Left lung (tissue), 10 donors: ENCODE data around the gene KRT23. TPM values are rescaled to one million over a fixed set of nuclear protein-coding genes. Genes with fewer than 3 reads are reported as not detected.

ENCODE experiments used
- ATAC-seq: fragments of 200-7000 bp; cut with Tn5 transposase; one replicate; pipeline ENCODE4 v1.9.1; 2020; ENCODE audit warnings: moderate library complexity
- DNase-seq, 4 donors: peaks; one replicate each; pipeline ENCODE4 v3.0.0-alpha.2; 2013 to 2020
- H3K27ac ChIP-seq, 2 donors: fragments of 200-600 bp; sonication (generic) in 1 of 2; one replicate each; pipeline versions ENCODE4 v1.5.0 to v1.8.0; 2020 to 2021
- H3K27me3 ChIP-seq, 2 donors: fragments of 200-600 bp; sonication (generic) in 1 of 2; one replicate each; pipeline versions ENCODE4 v1.5.0 to v1.8.0; 2020 to 2021
- H3K36me3 ChIP-seq, 2 donors: fragments of 200-600 bp; sonication (generic) in 1 of 2; one replicate each; pipeline versions ENCODE4 v1.5.0 to v1.8.0; 2020 to 2021
- H3K4me1 ChIP-seq, 2 donors: fragments of 200-600 bp; one replicate each; pipeline ENCODE4 v1.8.0; 2021
- H3K4me3 ChIP-seq, 2 donors: fragments of 200-600 bp; sonication (generic) in 1 of 2; one replicate each; pipeline versions ENCODE4 v1.5.0 to v1.8.0; 2020 to 2021; ENCODE audit warnings: mild to moderate bottlenecking in 1 of 2
- H3K9me3 ChIP-seq, 2 donors: fragments of 200-600 bp; sonication (generic) in 1 of 2; one replicate each; pipeline versions ENCODE4 v1.5.0 to v1.8.0; 2020 to 2021
- intact Hi-C, 2 donors: fragments of 100-400 bp; cut with DNase I; formaldehyde crosslinking; loops; one replicate each; pipeline versions ENCODE4 v1.11.2 to v1.14.2; 2022
- polyA plus RNA-seq, 6 donors: library from polyadenylated mRNA; unstranded; fragments of 120-200 nt; gene quantifications; one replicate each; pipeline ENCODE4 v1.2.1, GENCODE V29; 2013; ENCODE audit not compliant: insufficient read length in 6 of 6
- total RNA-seq, 2 donors: library from RNA; stranded (reverse); fragmentation: NEBNext Ultra II Directional; extraction: Animal tissue kit (Norgen Biotek cat#: 25700); gene quantifications; one replicate each; pipeline ENCODE4 v1.2.1, GENCODE V29; 2021
- TF ChIP-seq, protein P1 (sequence below), 2 donors: fragments of 200-600 bp; sonication (generic) in 1 of 2; IDR thresholded peaks; one replicate each; pipeline versions ENCODE4 v1.5.0 to v1.8.0; 2021; ENCODE audit warnings: antibody characterized with exemption in 2 of 2
- donor health status: DM: no; HTN: yes; CAD: no.
- donor health status: DM: no; HTN: no; CAD: no.

Gene KRT23
- total and polyA plus RNA-seq, 8 donors = 0.09 to 5.6 (median 0.29) TPM; not detected in 1

DNA sequence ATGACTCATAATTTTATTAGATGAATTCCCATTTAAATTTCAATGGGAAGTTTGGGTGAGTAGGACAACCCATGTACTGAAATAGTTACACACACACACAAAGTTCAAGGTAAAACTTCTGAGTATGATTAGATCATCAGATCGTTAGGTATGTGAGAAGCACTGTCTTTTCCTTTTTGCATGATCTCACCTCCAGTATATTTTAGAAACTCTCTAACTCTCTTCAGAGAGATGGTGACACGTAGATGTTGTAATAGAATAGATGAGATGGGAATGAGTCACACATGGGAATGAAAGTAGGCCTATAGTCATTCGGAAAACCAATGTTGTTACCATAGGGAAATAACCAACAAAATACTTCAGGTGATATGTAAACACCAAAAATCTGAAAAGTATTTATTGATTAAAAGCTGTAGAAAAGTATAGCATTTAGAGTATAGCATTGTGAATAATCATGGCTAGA lies 22.2 kb downstream of the KRT23 start:
- Histone ChIP-seq H3K36me3 (no peaks in the 10 kb centered on the region), H3K27ac (peak overlapping the region; percentile 29 to 71), H3K4me1 (peaks cover 0 to 43% of the 10 kb centered on the region in 2 donors), H3K9me3 (no peaks in the 10 kb centered on the region), H3K27me3 (no peaks in the 10 kb centered on the region), H3K4me3 (no peak overlapping the region)
- ATAC-seq (peak; percentile 87), DNase-seq (no peak)
- intact Hi-C loops = no loop called here
- TF ChIP-seq, protein P1, sequence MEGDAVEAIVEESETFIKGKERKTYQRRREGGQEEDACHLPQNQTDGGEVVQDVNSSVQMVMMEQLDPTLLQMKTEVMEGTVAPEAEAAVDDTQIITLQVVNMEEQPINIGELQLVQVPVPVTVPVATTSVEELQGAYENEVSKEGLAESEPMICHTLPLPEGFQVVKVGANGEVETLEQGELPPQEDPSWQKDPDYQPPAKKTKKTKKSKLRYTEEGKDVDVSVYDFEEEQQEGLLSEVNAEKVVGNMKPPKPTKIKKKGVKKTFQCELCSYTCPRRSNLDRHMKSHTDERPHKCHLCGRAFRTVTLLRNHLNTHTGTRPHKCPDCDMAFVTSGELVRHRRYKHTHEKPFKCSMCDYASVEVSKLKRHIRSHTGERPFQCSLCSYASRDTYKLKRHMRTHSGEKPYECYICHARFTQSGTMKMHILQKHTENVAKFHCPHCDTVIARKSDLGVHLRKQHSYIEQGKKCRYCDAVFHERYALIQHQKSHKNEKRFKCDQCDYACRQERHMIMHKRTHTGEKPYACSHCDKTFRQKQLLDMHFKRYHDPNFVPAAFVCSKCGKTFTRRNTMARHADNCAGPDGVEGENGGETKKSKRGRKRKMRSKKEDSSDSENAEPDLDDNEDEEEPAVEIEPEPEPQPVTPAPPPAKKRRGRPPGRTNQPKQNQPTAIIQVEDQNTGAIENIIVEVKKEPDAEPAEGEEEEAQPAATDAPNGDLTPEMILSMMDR (IDR thresholded peaks at IDR 0.05) = no peak

DNA sequence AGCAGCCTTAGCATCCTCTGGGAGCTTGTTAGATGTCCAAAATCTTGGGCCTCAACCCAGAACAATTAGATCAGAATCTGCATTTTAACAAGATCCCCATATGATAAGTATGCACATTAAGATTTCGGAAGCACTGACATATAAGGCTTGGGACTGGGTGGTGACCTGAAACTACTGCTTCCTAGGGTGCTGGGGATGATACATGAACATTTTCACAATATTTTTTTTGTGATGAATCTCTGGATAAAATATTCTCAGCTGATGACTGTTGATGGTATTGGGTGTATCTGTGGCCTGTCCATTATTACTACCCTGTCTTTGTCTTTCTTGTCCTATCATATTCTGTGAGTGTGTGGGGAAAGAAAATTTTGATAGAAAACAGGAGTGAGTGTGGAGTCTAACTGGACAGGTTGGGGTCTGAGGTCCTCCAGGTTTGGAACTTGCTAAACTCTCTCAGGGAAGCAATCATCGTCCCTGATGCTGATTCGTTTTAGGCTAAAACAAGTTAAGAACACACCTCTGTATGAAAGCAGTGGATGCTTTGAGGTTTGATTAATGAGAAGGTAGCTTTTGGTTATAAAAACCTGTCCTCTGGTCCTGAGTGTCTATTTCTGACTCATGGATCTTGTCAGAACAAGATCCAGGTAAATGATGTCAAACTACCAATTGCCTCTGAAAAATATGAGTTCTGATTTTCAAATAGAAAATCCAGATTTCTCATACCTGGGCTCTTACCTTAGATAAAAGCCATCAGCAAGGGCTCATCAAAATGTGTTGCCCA lies 23.2 kb downstream of the KRT23 start:
- Histone ChIP-seq H3K27ac (peak overlapping the region in 1 of 2 donors; percentile 18), H3K9me3 (no peaks in the 10 kb centered on the region), H3K4me3 (no peak overlapping the region), H3K4me1 (peaks cover 0 to 52% of the 10 kb centered on the region in 2 donors), H3K27me3 (no peaks in the 10 kb centered on the region), H3K36me3 (no peaks in the 10 kb centered on the region)
- DNase-seq = no peak
- TF ChIP-seq, protein P1 (IDR thresholded peaks at IDR 0.05) = no peak
- ATAC-seq = no peak
- intact Hi-C loops = no loop called here

DNA sequence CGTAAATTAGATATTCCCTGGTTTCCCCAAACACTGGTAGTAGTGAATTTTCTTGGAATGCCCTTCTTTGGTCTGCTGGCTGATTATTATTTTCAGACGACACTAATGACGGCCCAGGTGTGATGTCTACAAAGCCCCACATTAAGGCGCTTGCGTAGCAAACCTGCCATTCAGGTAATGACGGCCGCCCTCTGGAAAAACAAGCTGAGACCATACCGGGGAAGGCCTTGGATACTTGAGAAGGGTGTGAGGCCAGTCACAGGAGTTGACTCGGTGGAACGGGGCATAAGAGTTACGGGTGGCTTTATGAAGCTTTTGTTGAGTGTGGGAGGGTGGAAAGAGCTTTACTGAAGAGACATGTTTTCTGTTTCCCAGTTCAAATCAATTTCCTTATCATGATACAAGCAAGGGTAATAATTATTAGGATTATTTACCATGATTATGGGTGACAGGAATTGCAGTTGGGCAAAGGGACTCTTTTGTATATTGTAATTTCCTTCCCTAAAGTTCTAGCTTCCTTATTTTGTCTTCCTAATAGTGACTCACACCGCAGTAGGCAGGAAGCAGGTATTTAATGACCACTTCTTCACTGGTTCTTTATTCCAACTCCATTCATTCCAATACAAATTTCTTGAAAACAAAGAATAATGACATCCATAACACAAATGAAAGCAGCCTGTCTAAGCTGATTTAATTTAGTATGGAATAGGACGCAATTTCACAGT lies 24.8 kb downstream of the KRT23 start:
- no peak for ATAC-seq
- no peaks in the 10 kb centered on the region for H3K9me3 ChIP-seq
- H3K4me3 ChIP-seq = no peak overlapping the region
- TF ChIP-seq, protein P1 (IDR thresholded peaks at IDR 0.05) = no peak
- H3K4me1 ChIP-seq = peaks cover 0 to 54% of the 10 kb centered on the region in 2 donors
- no peak for DNase-seq
- H3K36me3 ChIP-seq = no peaks in the 10 kb centered on the region
- intact Hi-C loops = no loop called here
- H3K27me3 ChIP-seq = peaks cover 0 to 13% of the 10 kb centered on the region in 2 donors
- H3K27ac ChIP-seq = peak overlapping the region in 1 of 2 donors; percentile 73

DNA sequence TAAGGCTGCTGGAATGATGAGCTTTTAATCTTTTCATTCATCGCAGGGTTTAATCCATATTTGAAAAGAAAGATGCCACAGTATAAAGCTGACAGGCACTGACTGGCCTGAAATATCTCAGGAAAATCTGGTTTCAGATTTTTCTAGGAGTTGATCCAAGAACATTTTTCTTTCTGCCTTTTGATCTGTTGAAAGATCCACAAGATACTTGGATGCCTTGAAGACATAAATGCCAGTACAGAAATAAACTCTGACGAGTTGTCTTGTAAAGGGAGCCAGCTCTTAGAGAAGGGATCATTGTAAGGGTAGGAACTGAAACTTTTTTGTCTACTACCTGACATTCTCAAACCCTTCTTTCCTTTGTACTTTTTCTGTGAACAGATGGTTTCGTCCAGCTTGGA lies 27.0 kb downstream of the KRT23 start:
- ATAC-seq = no peak
- no peaks in the 10 kb centered on the region for H3K36me3 ChIP-seq

More for the DNA sequence above, 27.0 kb downstream of the KRT23 start:
- peaks cover 0 to 18% of the 10 kb centered on the region in 2 donors for H3K27me3 ChIP-seq
- no peak for DNase-seq
- H3K4me3 ChIP-seq = no peak overlapping the region
- H3K9me3 ChIP-seq = no peaks in the 10 kb centered on the region
- H3K4me1 ChIP-seq = peaks cover 0 to 45% of the 10 kb centered on the region in 2 donors
- intact Hi-C loops = no loop called here
- TF ChIP-seq, protein P1 (IDR thresholded peaks at IDR 0.05) = no peak
- no peak overlapping the region for H3K27ac ChIP-seq
